Osteoblast (primary cell): ENCODE data around the gene KISS1. TPM values are rescaled to one million over a fixed set of nuclear protein-coding genes. Genes with fewer than 3 reads are reported as not detected.

Experiments used
- total RNA-seq: library from RNA; depleted of rRNA; stranded (reverse); fragments of >200 nt; gene quantifications from 2 replicates; pipeline ENCODE4 v1.2.3, GENCODE V29; 2012

Gene KISS1
- total RNA-seq, 1 donor: not detected

Other genes starting within 250 kb of the KISS1 start
- 6.8 and 9.0 TPM in 2 replicates for gene SOX13, start 123.4 kb downstream of the KISS1 start, total RNA-seq
- 0.72 and 1.2 TPM in 2 replicates for gene ETNK2, start 44.4 kb downstream of the KISS1 start, total RNA-seq
- gene REN, start 30.2 kb downstream of the KISS1 start, total RNA-seq: not detected in 2 replicates
- not detected in 2 replicates for gene GOLT1A, start 17.5 kb upstream of the KISS1 start, total RNA-seq
- 0.29 and 0.36 TPM in 2 replicates for gene PLEKHA6, start 163.4 kb upstream of the KISS1 start, total RNA-seq
- gene PPP1R15B, start 215.3 kb upstream of the KISS1 start, total RNA-seq: 21.5 and 23.9 TPM in 2 replicates